Left lung (tissue), 10 donors: Measurements from ENCODE around the gene KPNB1. TPM values are rescaled to one million over a fixed set of nuclear protein-coding genes. Genes with fewer than 3 reads are reported as not detected.

Experiments
- ATAC-seq: fragments of 200-7000 bp; cut with Tn5 transposase; one replicate; pipeline ENCODE4 v1.9.1; 2020; ENCODE audit warnings: moderate library complexity
- DNase-seq, 4 donors: peaks; one replicate each; pipeline ENCODE4 v3.0.0-alpha.2; 2013 to 2020
- H3K27ac ChIP-seq, 2 donors: fragments of 200-600 bp; sonication (generic) in 1 of 2; one replicate each; pipeline versions ENCODE4 v1.5.0 to v1.8.0; 2020 to 2021
- H3K27me3 ChIP-seq, 2 donors: fragments of 200-600 bp; sonication (generic) in 1 of 2; one replicate each; pipeline versions ENCODE4 v1.5.0 to v1.8.0; 2020 to 2021
- H3K36me3 ChIP-seq, 2 donors: fragments of 200-600 bp; sonication (generic) in 1 of 2; one replicate each; pipeline versions ENCODE4 v1.5.0 to v1.8.0; 2020 to 2021
- H3K4me1 ChIP-seq, 2 donors: fragments of 200-600 bp; one replicate each; pipeline ENCODE4 v1.8.0; 2021
- H3K4me3 ChIP-seq, 2 donors: fragments of 200-600 bp; sonication (generic) in 1 of 2; one replicate each; pipeline versions ENCODE4 v1.5.0 to v1.8.0; 2020 to 2021; ENCODE audit warnings: mild to moderate bottlenecking in 1 of 2
- H3K9me3 ChIP-seq, 2 donors: fragments of 200-600 bp; sonication (generic) in 1 of 2; one replicate each; pipeline versions ENCODE4 v1.5.0 to v1.8.0; 2020 to 2021
- CTCF ChIP-seq, 2 donors: fragments of 200-600 bp; sonication (generic) in 1 of 2; IDR thresholded peaks; one replicate each; pipeline versions ENCODE4 v1.5.0 to v1.8.0; 2021; ENCODE audit warnings: antibody characterized with exemption in 2 of 2
- intact Hi-C, 2 donors: fragments of 100-400 bp; cut with DNase I; formaldehyde crosslinking; loops; one replicate each; pipeline versions ENCODE4 v1.11.2 to v1.14.2; 2022
- polyA plus RNA-seq, 6 donors: library from polyadenylated mRNA; unstranded; fragments of 120-200 nt; gene quantifications; one replicate each; pipeline ENCODE4 v1.2.1, GENCODE V29; 2013; ENCODE audit not compliant: insufficient read length in 6 of 6
- total RNA-seq, 2 donors: library from RNA; stranded (reverse); fragmentation: NEBNext Ultra II Directional; extraction: Animal tissue kit (Norgen Biotek cat#: 25700); gene quantifications; one replicate each; pipeline ENCODE4 v1.2.1, GENCODE V29; 2021
- donor health status: DM: no; HTN: yes; CAD: no.
- donor health status: DM: no; HTN: no; CAD: no.

KPNB1 gene
- total and polyA plus RNA-seq, 8 donors = 195 to 305 (median 248) TPM

GRCh38 chr17:47702391-47702995, 52.8 kb downstream of the KPNB1 start:
- Histone ChIP-seq H3K36me3 (peaks cover 0 to 39% of the 10 kb centered on the region in 2 donors), H3K4me3 (no peak overlapping the region), H3K9me3 (no peaks in the 10 kb centered on the region), H3K4me1 (peaks cover 0 to 53% of the 10 kb centered on the region in 2 donors), H3K27ac (no peak overlapping the region), H3K27me3 (no peaks in the 10 kb centered on the region)
- DNase-seq = peak in 1 of 4 donors; percentile 13
- TF ChIP-seq CTCF (IDR thresholded peaks at IDR 0.05) = no peak
- ATAC-seq = no peak
- intact Hi-C loops = no loop called here

GRCh38 chr17:47703191-47703591, 53.5 kb downstream of the KPNB1 start:
- DNase-seq (no peak), ATAC-seq (no peak)
- intact Hi-C loops = no loop called here
- H3K36me3 ChIP-seq = peaks cover 0 to 39% of the 10 kb centered on the region in 2 donors
- peak overlapping the region in 1 of 2 donors; percentile 41 for H3K27ac ChIP-seq
- no peak overlapping the region for H3K4me3 ChIP-seq
- no peaks in the 10 kb centered on the region for H3K9me3 ChIP-seq
- H3K4me1 ChIP-seq = peaks cover 0 to 54% of the 10 kb centered on the region in 2 donors
- no peak for TF ChIP-seq CTCF (IDR thresholded peaks at IDR 0.05)
- no peaks in the 10 kb centered on the region for H3K27me3 ChIP-seq

DNA sequence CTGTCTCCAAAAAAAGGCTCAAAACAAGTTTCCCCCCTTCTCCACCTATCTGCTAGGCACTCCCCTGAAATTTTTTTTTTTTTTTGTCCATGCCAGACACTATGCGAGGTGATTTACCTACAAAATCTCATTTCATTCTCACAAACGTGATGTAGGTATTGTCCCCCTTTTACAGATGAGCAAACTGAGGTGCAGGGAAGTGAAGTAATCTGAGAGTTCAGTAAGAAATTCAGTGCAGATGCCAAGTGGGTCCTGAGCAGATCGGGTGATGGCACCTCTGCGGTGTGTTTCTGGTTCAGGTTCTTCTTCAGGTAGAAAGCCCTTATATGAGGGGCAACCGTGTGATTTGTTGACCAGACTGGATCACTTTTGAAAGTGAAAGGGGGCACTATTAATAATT, 54.0 kb downstream of the KPNB1 start:
- intact Hi-C loops = no loop called here
- no peak for ATAC-seq
- H3K27me3 ChIP-seq = no peaks in the 10 kb centered on the region
- peaks cover 0 to 39% of the 10 kb centered on the region in 2 donors for H3K36me3 ChIP-seq
- peak overlapping the region in 1 of 2 donors; percentile 41 for H3K27ac ChIP-seq
- peaks cover 0 to 51% of the 10 kb centered on the region in 2 donors for H3K4me1 ChIP-seq
- H3K4me3 ChIP-seq = no peak overlapping the region
- H3K9me3 ChIP-seq = no peaks in the 10 kb centered on the region
- no peak for TF ChIP-seq CTCF (IDR thresholded peaks at IDR 0.05)
- DNase-seq = no peak

DNA sequence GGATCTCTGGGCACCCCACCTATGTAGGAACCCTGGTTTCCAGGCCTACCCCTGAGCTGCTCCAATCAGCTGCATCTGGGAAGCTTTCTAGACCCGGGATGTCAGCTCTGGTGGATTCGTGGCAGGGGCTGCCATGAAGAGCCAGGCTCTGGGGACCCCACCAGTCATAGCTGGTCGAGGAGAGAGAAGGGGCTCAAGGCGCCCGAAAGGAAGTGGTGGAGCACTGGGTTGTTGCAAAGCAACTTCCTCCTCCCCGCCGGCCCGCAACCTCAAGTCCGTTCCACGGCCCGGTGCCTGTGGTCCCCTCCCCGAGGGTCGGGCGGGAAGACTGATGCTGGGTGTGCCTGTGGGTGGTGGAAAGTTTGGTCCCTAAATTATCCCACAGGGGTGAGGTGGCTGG, 54.4 kb downstream of the KPNB1 start:
- DNase-seq (peak in 1 of 4 donors; percentile 90), ATAC-seq (no peak)
- Histone ChIP-seq H3K27me3 (no peaks in the 10 kb centered on the region), H3K4me3 (no peak overlapping the region), H3K4me1 (peaks cover 0 to 49% of the 10 kb centered on the region in 2 donors), H3K9me3 (no peaks in the 10 kb centered on the region), H3K36me3 (peaks cover 0 to 39% of the 10 kb centered on the region in 2 donors), H3K27ac (peak overlapping the region in 1 of 2 donors; percentile 6)
- intact Hi-C loops = no loop called here
- TF ChIP-seq CTCF (IDR thresholded peaks at IDR 0.05) = no peak

GRCh38 chr17:47704736-47705135, 55.0 kb downstream of the KPNB1 start:
- ATAC-seq = no peak
- no peaks in the 10 kb centered on the region for H3K27me3 ChIP-seq
- peaks cover 0 to 39% of the 10 kb centered on the region in 2 donors for H3K36me3 ChIP-seq
- TF ChIP-seq CTCF (IDR thresholded peaks at IDR 0.05) = no peak
- no peaks in the 10 kb centered on the region for H3K9me3 ChIP-seq
- peak in 1 of 4 donors; percentile 7 for DNase-seq
- H3K4me1 ChIP-seq = peaks cover 0 to 49% of the 10 kb centered on the region in 2 donors
- no peak overlapping the region for H3K27ac ChIP-seq
- H3K4me3 ChIP-seq = no peak overlapping the region
- intact Hi-C loops = no loop called here
